Body of pancreas (tissue), 4 donors: Measurements from ENCODE around the gene CNGB1. TPM values are rescaled to one million over a fixed set of nuclear protein-coding genes. Genes with fewer than 3 reads are reported as not detected.
A peak's percentile ranks its signal among the peaks of the same experiment; 100 is the strongest.

Source experiments
- ATAC-seq: fragments of 150-250 bp; one replicate; pipeline ENCODE4 v1.9.1; 2016
- DNase-seq, 4 donors: peaks; one replicate each; pipeline ENCODE4 v3.0.0-alpha.2; 2019
- H3K27ac ChIP-seq, 4 donors: fragments of 200-600 bp; sonication (generic); 1 replicate in 3 of 4; 2 replicates in 1 of 4; pipeline versions ENCODE4 v1.5.1 to v1.6.1; 2016 to 2019; ENCODE audit warnings: mild to moderate bottlenecking in 1 of 4, mixed read lengths in 1 of 4, moderate library complexity in 1 of 4
- H3K27me3 ChIP-seq, 2 donors: fragments of 200-600 bp; sonication (generic); one replicate each; pipeline ENCODE4 v1.6.0; 2016; ENCODE audit warnings: mild to moderate bottlenecking in 1 of 2
- H3K36me3 ChIP-seq, 2 donors: fragments of 200-600 bp; sonication (generic); replicated peaks in 1 of 2; 2 replicates each; pipeline ENCODE4 v1.5.1; 2016; ENCODE audit warnings: low read depth in 2 of 2; ENCODE audit not compliant: insufficient read depth in 1 of 2
- H3K4me1 ChIP-seq: fragments of 200-600 bp; sonication (generic); one replicate; pipeline ENCODE4 v1.6.0; 2016
- H3K4me3 ChIP-seq, 2 donors: fragments of 200-600 bp; sonication (generic); 1 replicate in 1 of 2; 2 replicates in 1 of 2; pipeline ENCODE4 v1.5.1; 2016 to 2019
- H3K9me3 ChIP-seq, 3 donors: fragments of 200-600 bp; sonication (generic); 1 replicate in 2 of 3; 2 replicates in 1 of 3; pipeline ENCODE4 v1.5.1; 2016
- CTCF ChIP-seq, 7 experiments: fragments of 450-650 bp in 4 of 7; fragments of 200-600 bp in 3 of 7; sonication (generic) in 3 of 7; IDR thresholded peaks; one replicate each; pipeline ENCODE4 v1.5.1; 2016 to 2019; ENCODE audit warnings: antibody characterized with exemption in 7 of 7
- POLR2A ChIP-seq, 3 donors: fragments of 450-650 bp; IDR thresholded peaks; one replicate each; pipeline ENCODE4 v1.6.1; 2016; ENCODE audit warnings: antibody characterized with exemption in 3 of 3, mild to moderate bottlenecking in 2 of 3
- WGBS, 2 donors: methylation state at CpG; one replicate each; pipeline ENCODE4 v1.1.5; 2017; 5-methylcytosine and 5-hydroxymethylcytosine counted together
- intact Hi-C: fragments of 100-400 bp; cut with DNase I; formaldehyde crosslinking; loops from one replicate; pipeline ENCODE4 v1.15.1; 2023
- total RNA-seq, 2 donors: library from RNA; depleted of rRNA; stranded (reverse); fragments of >200 nt; gene quantifications; one replicate each; pipeline ENCODE4 v1.1.0, GENCODE V29; 2016

The CNGB1 gene
- total RNA-seq, 2 donors from 2014 or later, result not detected

GRCh38 chr16:57867000-57867561, 103.8 kb downstream of the CNGB1 start:
- TF ChIP-seq POLR2A (IDR thresholded peaks at IDR 0.05) (no peak), CTCF (IDR thresholded peaks at IDR 0.05) (no peak)
- Histone ChIP-seq H3K27ac (no peak overlapping the region), H3K27me3 (no peaks in the 10 kb centered on the region), H3K4me3 (no peak overlapping the region), H3K9me3 (no peaks in the 10 kb centered on the region), H3K36me3 (no peaks in the 10 kb centered on the region), H3K4me1 (peaks cover 13% of the 10 kb centered on the region)
- intact Hi-C loops, result no loop called here
- DNase-seq (no peak), ATAC-seq (no peak)
- WGBS, 2 donors, result 49 to 52% methylated on average over 6 of the region's 6 CpGs

GRCh38 chr16:57866529-57866918, 104.4 kb downstream of the CNGB1 start:
- peaks cover 13% of the 10 kb centered on the region for H3K4me1 ChIP-seq
- no peaks in the 10 kb centered on the region for H3K27me3 ChIP-seq
- intact Hi-C loops, result no loop called here
- ATAC-seq (no peak), DNase-seq (no peak)
- H3K9me3 ChIP-seq, result no peaks in the 10 kb centered on the region
- no peaks in the 10 kb centered on the region for H3K36me3 ChIP-seq
- no peak overlapping the region for H3K4me3 ChIP-seq
- 84 to 86% methylated on average over 4 of the region's 4 CpGs for WGBS, 2 donors
- H3K27ac ChIP-seq, result no peak overlapping the region
- TF ChIP-seq CTCF (IDR thresholded peaks at IDR 0.05), result no peak
- no peak for TF ChIP-seq POLR2A (IDR thresholded peaks at IDR 0.05)

- WGBS, 2 donors, result 63 to 68% methylated on average over 9 of the region's 9 CpGs
- intact Hi-C loops, result no loop called here
Measured at GRCh38 chr16:57865746-57866528, 105.0 kb downstream of the CNGB1 start.

GRCh38 chr16:57863434-57864160, 107.3 kb downstream of the CNGB1 start:
- H3K27ac ChIP-seq, result peak overlapping the region in 3 of 4 donors; percentile 22 to 65 (median 55)

More at GRCh38 chr16:57865746-57866528, 105.0 kb downstream of the CNGB1 start:
- DNase-seq (no peak), ATAC-seq (no peak)
- H3K36me3 ChIP-seq, result no peaks in the 10 kb centered on the region
- peaks cover 13% of the 10 kb centered on the region for H3K4me1 ChIP-seq
- no peak overlapping the region for H3K27ac ChIP-seq
- H3K4me3 ChIP-seq, result no peak overlapping the region
- H3K27me3 ChIP-seq, result no peaks in the 10 kb centered on the region
- no peaks in the 10 kb centered on the region for H3K9me3 ChIP-seq
- TF ChIP-seq POLR2A (IDR thresholded peaks at IDR 0.05) (no peak), CTCF (IDR thresholded peaks at IDR 0.05) (no peak)

More at GRCh38 chr16:57863434-57864160, 107.3 kb downstream of the CNGB1 start:
- H3K9me3 ChIP-seq, result no peaks in the 10 kb centered on the region
- ATAC-seq (peak; percentile 95), DNase-seq (peak; percentile 74 to 85 (median 76))
- H3K36me3 ChIP-seq, result no peaks in the 10 kb centered on the region
- H3K4me3 ChIP-seq, result no peak overlapping the region
- 0 to 1% methylated on average over 5 of the region's 5 CpGs for WGBS, 2 donors
- H3K4me1 ChIP-seq, result peaks cover 13% of the 10 kb centered on the region
- intact Hi-C loops, result no loop called here
- H3K27me3 ChIP-seq, result no peaks in the 10 kb centered on the region
- TF ChIP-seq POLR2A (IDR thresholded peaks at IDR 0.05) (no peak), CTCF (IDR thresholded peaks at IDR 0.05) (peak; percentile 38 to 79 (median 75))
